ENCODE measurements around the gene POPDC3. TPM values are rescaled to one million over a fixed set of nuclear protein-coding genes. Genes with fewer than 3 reads are reported as not detected.

The POPDC3 gene
- total RNA-seq, result 46.9 and 50.3 TPM in 2 replicates

GRCh38 chr6:105179244-105180065, at the start of gene POPDC3:
Gene POPDC3 (minus strand): TSS chr6:105180014. CDS start chr6:105161909, 18,105 bp downstream.

Other genes with a start within 250 kb of the POPDC3 start
- gene LIN28B, start 222.9 kb downstream of the POPDC3 start, total RNA-seq, result not detected in 2 replicates
- 19.6 and 21.6 TPM in 2 replicates for gene PREP, start 223.1 kb upstream of the POPDC3 start, total RNA-seq

Data from hair follicle dermal papilla cell (primary cell).